HG03039 (cell line): ENCODE measurements around the gene DCTD.

Experiments
- ATAC-seq: cut with Tn5 transposase; IDR thresholded peaks from one replicate; pipeline ENCODE4 v1.9.1; 2021; ENCODE audit warnings: mild to moderate bottlenecking, moderate library complexity; ENCODE audit not compliant: unreplicated experiment

Gene DCTD

DNA sequence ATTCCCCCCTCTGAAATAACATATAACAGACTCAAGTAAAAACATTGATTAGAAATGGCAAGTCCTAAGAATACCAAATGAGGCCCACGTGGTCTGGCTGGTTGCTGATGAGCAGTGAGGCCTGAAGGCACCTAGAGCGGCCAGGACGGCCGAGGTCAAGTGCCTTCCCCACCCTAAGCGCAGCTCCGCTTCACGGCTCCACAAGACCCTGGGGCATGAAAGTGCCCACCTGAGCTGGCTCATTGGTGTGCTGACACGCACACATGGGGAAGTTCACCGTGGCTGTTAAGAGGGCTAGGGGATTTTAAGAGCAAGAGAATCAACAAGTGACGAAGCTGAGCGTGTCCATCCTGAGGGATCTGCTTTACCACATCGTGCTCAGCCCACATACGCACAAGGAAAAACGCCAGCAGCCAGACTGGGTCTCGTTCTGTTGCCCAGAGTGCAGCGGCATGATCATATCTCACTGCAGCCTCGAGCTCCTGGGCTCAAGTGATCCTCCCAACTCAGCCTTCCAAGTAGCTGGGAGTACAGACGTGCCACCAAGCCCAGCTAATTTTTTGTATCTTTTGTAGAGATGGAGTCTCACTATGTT lies 22.4 kb downstream of the DCTD start:
- no peak for ATAC-seq

GRCh38 chr4:182893474-182894080 lies 23.6 kb downstream of the DCTD start:
- ATAC-seq, result no peak

- ATAC-seq, result no peak
These were observed 24.1 kb downstream of the DCTD start for GRCh38 chr4:182893047-182893446.

- no peak for ATAC-seq
These were observed 27.0 kb downstream of the DCTD start for GRCh38 chr4:182890202-182890601.

GRCh38 chr4:182888891-182889290 lies 28.3 kb downstream of the DCTD start:
- no peak for ATAC-seq

DNA sequence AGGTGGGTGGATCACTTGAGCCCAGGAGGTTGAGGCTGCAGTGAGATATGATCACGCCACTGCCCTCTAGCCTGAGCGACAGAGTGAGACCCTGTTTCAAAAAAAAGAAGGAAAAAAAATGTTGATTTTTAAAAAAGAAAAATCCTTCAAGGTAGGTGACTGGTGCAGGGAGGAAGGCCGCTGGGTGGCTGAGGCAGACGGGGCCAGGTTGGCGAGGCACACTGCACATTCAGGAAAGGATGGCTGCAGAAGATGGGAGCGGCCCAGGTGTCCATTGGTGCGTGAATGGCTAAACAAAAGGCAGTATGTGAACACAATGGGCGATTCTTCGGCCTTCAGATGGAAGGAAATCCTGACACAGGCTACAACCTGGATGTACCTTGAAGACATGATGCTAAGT lies 30.4 kb downstream of the DCTD start:
- no peak for ATAC-seq

- ATAC-seq, result no peak
These were observed 31.0 kb downstream of the DCTD start for GRCh38 chr4:182886205-182886604.

GRCh38 chr4:182885738-182886077 lies 31.5 kb downstream of the DCTD start:
- ATAC-seq, result no peak

DNA sequence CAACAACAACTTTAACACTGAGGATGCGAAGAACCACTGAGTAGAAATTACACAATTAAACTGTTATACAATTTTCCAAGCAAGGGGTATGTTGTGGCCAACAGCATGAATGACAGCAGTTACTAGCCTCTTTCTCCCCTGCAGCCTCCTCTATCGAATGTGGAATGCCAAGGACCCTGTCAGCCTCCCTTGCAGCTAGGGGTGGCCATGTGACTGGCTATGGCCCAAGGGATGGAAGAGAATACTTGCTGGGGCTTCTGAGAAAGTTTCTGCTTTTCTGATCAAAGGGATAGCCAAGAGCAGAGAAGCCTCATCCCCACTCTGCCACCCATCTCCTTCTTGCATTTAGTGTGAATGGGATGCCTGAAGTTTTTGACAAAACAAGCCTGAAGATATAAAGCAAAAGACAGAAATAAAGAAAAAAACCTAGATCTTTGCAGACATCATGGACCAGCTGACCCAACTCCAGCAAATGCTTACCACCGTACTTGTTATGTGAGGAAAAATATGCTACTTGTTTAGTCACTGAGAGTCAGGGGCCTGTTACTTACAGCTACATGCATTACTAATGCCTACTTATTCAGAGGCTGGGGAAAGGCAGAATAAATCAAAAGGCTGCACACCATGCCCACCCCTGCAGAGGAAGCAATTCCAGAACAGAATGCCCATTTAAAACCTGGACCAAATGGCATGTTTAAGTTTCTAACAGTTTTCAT lies 32.0 kb downstream of the DCTD start:
- no peak for ATAC-seq

- ATAC-seq, result no peak
These were observed 33.1 kb downstream of the DCTD start for GRCh38 chr4:182884040-182884439.

DNA sequence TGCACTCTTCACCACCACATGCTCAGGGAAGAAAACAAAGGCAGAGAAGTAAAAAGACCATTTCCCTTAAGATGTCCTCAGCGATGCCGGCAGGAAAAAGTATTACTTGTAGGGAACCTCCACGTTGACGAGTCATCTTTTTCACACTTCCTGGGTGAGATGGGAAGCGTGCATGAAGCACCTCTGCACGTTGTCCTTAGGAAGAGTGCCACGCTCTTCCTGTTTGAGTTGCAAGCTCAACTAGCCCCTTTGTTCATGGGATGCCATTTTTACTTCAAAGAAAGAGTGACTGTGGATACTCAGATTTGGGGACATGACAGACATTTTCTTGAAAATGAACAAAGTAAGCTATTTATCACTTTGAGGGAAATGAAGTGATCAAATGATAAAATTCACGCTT lies 33.8 kb downstream of the DCTD start:
- no peak for ATAC-seq

GRCh38 chr4:182881914-182882313 lies 35.3 kb downstream of the DCTD start:
- ATAC-seq, result no peak

DNA sequence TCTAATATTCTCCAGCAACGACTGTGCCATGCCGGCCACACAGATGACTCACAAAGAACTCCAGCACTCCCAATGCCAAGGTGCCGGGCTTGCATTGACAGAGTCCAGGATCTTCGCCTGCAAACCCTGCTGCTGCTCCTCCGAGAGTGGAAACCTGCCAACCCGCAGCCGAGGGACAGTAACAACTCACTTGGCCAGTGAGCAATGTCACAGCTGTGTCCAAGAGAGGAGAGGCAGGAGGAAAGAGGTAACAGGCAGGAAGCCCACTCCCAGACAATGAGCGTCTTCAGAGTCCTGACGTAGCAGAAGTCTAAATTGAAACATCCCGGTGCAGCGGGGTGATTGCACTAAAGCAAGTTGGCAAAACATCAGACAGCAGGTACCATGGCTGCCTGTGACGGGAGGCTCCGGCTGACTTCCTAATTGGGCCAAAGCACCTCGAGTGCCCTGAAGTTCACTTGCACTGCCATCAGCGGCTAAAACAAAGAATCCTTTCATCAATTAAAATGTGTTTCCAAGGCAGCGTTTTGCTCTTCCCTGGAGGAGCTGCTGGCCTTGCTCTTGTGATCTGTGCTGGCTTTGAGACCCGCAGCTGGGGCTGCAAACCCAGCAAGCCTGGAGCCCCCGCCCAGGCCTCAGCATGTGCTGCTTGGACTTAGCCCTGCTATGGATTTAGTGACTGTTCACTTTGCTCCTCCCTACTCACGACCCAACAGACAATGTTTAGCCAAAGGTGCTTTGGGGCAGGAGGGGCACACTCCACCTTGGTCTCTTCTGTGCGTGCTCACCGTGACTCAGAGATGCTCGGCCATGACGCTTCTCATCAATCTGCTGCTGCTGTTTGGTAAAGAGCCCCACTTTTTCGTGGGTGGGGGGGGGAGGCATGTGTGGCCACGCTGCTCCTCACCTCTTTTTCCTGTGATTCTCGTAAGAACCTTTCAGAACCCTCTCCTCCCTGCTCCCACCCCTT lies 36.5 kb downstream of the DCTD start:
- ATAC-seq, result no peak

GRCh38 chr4:182879913-182880312 lies 37.3 kb downstream of the DCTD start:
- no peak for ATAC-seq

- ATAC-seq, result no peak
These were observed 38.3 kb downstream of the DCTD start for GRCh38 chr4:182878633-182879495.

- ATAC-seq, result no peak
These were observed 39.8 kb downstream of the DCTD start for GRCh38 chr4:182877326-182877883.

GRCh38 chr4:182876427-182876826 lies 40.8 kb downstream of the DCTD start:
- ATAC-seq, result no peak

DNA sequence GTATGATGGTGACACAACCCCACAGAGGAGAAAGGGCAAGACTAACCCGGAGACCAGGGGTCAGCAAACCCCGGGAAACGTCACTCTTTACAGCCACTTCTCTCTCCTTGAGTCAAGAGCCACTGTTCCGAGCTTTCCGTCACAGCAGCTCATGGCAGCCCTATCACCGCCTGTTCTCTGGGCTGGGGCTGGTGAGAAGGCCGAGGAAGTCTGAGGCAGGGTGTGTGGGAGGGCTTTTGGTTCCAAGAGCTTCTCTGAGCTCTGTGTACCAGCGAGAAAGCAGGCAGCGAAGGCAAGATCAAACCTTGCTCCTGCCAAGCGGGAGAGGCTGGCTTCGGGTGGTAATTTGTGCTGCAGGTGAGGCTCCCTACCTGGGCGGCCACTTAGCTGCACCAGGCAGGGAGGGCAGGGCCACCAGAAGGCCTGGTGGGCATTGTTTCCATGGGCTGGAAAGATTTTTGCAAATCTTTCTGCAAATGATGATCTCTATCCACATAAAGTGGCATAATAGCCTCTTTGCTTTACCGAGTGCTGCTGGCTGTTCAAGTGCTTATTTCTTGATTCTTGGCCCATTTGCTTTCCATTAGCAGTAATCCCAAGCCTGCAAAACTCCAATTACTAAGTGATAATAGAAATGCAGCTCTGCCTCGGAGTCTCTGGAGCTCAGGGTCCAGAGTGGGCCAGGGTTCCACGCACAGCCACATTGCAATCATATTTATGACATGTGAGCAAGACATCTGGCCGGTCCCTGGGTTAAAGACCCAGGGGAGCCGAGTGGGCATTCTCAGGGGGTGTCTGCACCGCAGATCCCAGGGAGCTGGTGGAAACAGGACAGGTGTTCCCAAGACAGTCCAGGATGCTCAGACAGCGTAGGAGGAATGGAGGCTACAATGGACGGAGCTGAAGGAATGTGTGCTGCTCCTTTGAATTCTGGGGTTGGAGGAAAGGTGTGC lies 41.5 kb downstream of the DCTD start:
- ATAC-seq, result no peak

DNA sequence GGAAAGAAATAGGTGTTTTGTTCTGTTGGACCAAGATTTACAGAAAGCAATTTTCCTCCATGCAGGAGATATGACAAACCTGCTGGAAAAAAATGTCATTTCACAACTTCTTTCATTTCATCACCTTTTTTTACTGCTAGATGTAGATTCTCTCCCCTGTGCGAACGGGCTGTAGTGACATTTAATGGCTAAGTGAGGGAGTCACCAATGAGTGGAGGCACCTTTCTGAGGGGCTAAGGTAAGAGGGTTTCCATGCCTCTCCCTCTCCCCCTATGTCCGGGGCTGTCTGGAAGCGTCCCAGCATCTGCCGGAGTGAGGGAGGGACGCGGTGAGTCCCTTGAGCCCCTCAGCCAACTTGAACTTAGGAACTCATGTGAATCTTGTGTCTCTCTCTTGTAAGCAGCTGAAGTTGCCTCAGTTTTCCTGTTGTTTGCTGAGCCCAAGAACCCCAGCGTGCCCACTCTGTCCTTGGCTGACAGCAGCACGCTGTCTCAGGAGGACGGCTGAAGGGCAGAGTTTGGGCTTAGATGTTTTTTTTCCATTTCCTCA lies 42.3 kb downstream of the DCTD start:
- ATAC-seq, result no peak
